Ascending aorta (tissue), 2 donors: Measurements from ENCODE around the gene CALM3. TPM values are rescaled to one million over a fixed set of nuclear protein-coding genes. Genes with fewer than 3 reads are reported as not detected.

Experiments
- DNase-seq, 2 donors: peaks; one replicate each; pipeline ENCODE4 v3.0.0-alpha.2; 2019; ENCODE audit warnings: low spot score in 2 of 2
- H3K27ac ChIP-seq, 2 donors: fragments of 200-600 bp; sonication (generic); one replicate each; pipeline ENCODE4 v1.5.1; 2016 to 2017; ENCODE audit warnings: mild to moderate bottlenecking in 1 of 2
- H3K27me3 ChIP-seq: fragments of 200-600 bp; sonication (generic); one replicate; pipeline ENCODE4 v1.5.1; 2017
- H3K36me3 ChIP-seq, 2 donors: fragments of 200-600 bp; sonication (generic); one replicate each; pipeline ENCODE4 v1.5.1; 2016
- H3K4me1 ChIP-seq, 2 donors: fragments of 200-600 bp; sonication (generic); one replicate each; pipeline ENCODE4 v1.5.1; 2016 to 2017; ENCODE audit warnings: mild to moderate bottlenecking in 1 of 2
- H3K4me3 ChIP-seq, 2 donors: fragments of 200-600 bp; sonication (generic); one replicate each; pipeline ENCODE4 v1.5.1; 2016 to 2017; ENCODE audit warnings: mild to moderate bottlenecking in 1 of 2
- H3K9me3 ChIP-seq, 2 donors: fragments of 200-600 bp; sonication (generic); one replicate each; pipeline ENCODE4 v1.5.1; 2016
- intact Hi-C: fragments of 100-400 bp; cut with DNase I; formaldehyde crosslinking; loops from one replicate; pipeline ENCODE4 v1.15.1; 2023
- total RNA-seq: library from RNA; depleted of rRNA; stranded (reverse); fragments of >200 nt; gene quantifications from one replicate; pipeline ENCODE4 v1.1.0, GENCODE V29; 2016
- TF ChIP-seq, protein P1 (sequence below), 3 experiments: fragments of 200-600 bp in 2 of 3; fragments of 450-650 bp in 1 of 3; sonication (generic) in 2 of 3; IDR thresholded peaks; one replicate each; pipeline ENCODE4 v1.5.1; 2016 to 2019; ENCODE audit warnings: antibody characterized with exemption in 3 of 3, mild to moderate bottlenecking in 1 of 3, moderate library complexity in 1 of 3

CALM3 gene
- total RNA-seq, 1 donor from 2014 or later: 159 TPM

DNA sequence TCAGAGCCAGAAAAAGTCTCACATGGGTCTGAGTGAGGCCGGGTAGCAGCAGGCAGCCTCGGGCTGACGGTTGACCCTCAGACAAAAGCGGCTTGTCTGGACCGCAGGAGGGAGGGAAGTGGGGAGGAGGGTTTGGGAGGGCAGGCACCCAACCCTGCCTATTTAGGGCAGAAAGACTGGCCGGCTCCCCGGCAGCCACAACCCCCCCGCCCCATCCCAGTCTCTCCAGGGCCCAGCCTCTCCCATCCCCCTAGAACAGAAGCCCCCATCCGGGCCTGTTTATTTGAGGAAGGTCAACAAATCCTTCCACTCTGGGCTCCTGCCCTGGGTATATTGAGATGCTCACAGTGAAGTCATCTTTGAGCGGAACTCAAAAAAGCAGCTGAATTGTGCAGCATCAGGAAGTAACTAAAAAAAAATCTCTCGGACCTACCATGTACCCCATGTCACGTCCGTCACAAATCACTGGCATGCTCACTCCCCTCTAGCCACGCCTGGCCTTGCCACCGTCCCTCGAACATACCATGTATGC lies 53.6 kb downstream of the CALM3 start:
- peak overlapping the region; percentile 26 to 46 for H3K4me3 ChIP-seq
- peaks cover 19 to 43% of the 10 kb centered on the region in 2 donors for H3K4me1 ChIP-seq
- intact Hi-C loops: no loop called here
- no peaks in the 10 kb centered on the region for H3K27me3 ChIP-seq
- TF ChIP-seq, protein P1, sequence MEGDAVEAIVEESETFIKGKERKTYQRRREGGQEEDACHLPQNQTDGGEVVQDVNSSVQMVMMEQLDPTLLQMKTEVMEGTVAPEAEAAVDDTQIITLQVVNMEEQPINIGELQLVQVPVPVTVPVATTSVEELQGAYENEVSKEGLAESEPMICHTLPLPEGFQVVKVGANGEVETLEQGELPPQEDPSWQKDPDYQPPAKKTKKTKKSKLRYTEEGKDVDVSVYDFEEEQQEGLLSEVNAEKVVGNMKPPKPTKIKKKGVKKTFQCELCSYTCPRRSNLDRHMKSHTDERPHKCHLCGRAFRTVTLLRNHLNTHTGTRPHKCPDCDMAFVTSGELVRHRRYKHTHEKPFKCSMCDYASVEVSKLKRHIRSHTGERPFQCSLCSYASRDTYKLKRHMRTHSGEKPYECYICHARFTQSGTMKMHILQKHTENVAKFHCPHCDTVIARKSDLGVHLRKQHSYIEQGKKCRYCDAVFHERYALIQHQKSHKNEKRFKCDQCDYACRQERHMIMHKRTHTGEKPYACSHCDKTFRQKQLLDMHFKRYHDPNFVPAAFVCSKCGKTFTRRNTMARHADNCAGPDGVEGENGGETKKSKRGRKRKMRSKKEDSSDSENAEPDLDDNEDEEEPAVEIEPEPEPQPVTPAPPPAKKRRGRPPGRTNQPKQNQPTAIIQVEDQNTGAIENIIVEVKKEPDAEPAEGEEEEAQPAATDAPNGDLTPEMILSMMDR (IDR thresholded peaks at IDR 0.05): no peak
- H3K36me3 ChIP-seq: peaks cover 16 to 26% of the 10 kb centered on the region in 2 donors
- peak in 1 of 2 donors; percentile 80 for DNase-seq
- peak overlapping the region; percentile 88 to 92 for H3K27ac ChIP-seq
- H3K9me3 ChIP-seq: no peaks in the 10 kb centered on the region

DNA sequence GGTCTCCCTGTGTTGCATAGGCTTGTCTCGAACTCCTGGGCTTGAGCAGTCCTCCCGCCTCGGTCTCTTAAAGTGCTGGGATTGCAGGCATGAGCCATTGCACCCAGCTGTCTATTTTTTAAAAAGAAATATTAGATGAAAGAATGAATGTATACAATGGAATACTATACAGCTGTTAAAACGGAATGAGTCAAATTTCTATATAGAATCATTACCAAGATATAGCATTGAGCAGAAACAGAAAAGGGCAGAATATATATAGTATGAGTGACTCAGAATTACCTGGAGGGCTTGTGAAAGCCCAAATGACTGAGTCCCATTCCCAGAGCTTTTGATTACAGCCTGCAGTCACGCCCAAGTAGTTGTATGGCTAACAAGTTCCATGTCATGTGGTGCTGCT lies 55.4 kb downstream of the CALM3 start:
- Histone ChIP-seq H3K9me3 (no peaks in the 10 kb centered on the region), H3K4me1 (peaks cover 20 to 44% of the 10 kb centered on the region in 2 donors), H3K4me3 (no peak overlapping the region), H3K27ac (peak overlapping the region; percentile 58 to 88), H3K36me3 (peaks cover 16 to 26% of the 10 kb centered on the region in 2 donors), H3K27me3 (no peaks in the 10 kb centered on the region)
- TF ChIP-seq, protein P1 (IDR thresholded peaks at IDR 0.05): no peak
- intact Hi-C loops: no loop called here
- DNase-seq: no peak

DNA sequence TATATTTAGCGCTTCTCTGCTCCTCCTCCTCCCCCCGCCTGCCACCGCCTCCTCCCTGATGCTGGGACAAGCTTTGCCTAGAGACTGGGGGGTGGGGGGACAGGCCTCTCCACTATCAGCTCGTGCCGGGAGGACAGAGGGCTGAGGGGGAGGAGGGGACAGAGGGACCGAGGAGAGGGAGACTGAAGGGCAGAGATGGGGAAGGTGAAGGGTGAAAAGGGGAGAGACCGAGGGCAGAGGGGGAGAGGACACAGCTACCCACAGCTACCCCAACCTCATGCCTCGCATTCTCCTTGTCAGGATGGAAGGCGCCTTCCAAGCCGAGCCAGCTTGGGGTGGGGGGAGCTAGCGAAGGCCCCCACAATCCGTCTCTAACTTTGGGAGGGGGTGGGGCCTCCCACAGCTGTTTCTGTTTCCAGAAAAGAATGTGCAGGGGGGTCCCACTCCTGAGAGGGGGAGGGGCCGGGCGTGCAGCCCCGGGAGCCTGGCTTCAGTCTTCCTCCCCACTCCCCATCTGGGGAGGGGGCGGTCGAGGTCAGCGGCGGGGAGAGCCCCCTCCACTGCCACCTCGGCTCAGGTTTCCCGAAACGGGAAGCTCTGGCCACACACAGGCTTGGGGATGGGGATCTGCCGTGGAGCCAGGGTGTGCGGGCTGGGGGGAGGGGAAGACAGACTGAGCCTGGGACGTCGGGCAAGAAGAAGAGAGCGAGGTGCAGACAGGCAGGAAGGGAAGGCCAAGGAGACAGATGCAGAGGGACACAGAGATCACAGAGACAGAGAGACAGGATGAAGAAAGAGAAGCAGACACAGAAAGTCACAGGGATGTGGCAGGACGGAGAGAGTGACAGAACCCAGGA lies 58.2 kb downstream of the CALM3 start:
- peak overlapping the region; percentile 70 to 96 for H3K4me3 ChIP-seq
- DNase-seq: peak; percentile 25 to 73
- peak overlapping the region; percentile 87 to 96 for H3K27ac ChIP-seq
- no peaks in the 10 kb centered on the region for H3K9me3 ChIP-seq
- peaks cover 4 to 10% of the 10 kb centered on the region in 2 donors for H3K36me3 ChIP-seq
- H3K4me1 ChIP-seq: peaks cover 15 to 23% of the 10 kb centered on the region in 2 donors
- no peaks in the 10 kb centered on the region for H3K27me3 ChIP-seq
- intact Hi-C loops: no loop called here
- TF ChIP-seq, protein P1 (IDR thresholded peaks at IDR 0.05): no peak

DNA sequence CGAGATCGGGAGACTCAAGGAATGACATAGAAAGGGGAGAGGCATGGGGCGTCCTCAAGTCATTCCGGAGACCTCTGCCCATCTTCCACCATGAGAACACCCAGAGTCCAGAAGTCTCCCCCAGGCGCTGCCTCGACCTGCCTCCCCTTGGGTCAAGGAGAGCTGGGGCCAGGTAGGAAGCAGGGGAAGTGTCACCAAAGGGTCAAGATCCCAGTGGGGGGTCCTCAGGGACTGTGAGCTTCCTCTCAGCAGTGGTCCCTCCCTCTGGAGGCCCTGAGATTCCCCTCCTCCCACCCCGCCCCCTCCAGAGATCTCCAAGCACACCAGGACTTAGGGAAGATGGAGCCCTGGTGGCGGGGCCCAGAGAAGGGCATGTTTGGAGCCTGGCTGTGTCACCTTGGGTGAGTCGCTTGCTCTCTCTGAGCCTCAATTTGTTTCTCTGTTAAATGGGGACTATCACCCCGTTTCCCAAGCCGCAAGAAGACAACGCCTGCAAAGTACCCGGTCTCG lies 58.9 kb downstream of the CALM3 start:
- H3K36me3 ChIP-seq: peaks cover 4 to 10% of the 10 kb centered on the region in 2 donors
- TF ChIP-seq, protein P1 (IDR thresholded peaks at IDR 0.05): peak in 1 of 3 experiments; percentile 15
- H3K27me3 ChIP-seq: no peaks in the 10 kb centered on the region
- H3K27ac ChIP-seq: peak overlapping the region; percentile 87 to 96
- H3K9me3 ChIP-seq: no peaks in the 10 kb centered on the region
- intact Hi-C loops: no loop called here
- peak overlapping the region; percentile 70 to 96 for H3K4me3 ChIP-seq
- peaks cover 12 to 17% of the 10 kb centered on the region in 2 donors for H3K4me1 ChIP-seq
- DNase-seq: peak in 1 of 2 donors; percentile 85

Other genes with a start within 250 kb of the CALM3 start
- gene CCDC8, start 187.8 kb upstream of the CALM3 start, total RNA-seq: 10.0 TPM
- gene PNMA8C, start 172.4 kb upstream of the CALM3 start, total RNA-seq: 0.53 TPM
- gene PNMA8A, start 129.8 kb upstream of the CALM3 start, total RNA-seq: 0.53 TPM
- 15.8 TPM for gene PNMA8B, start 105.5 kb upstream of the CALM3 start, total RNA-seq
- gene PTGIR, start 23.8 kb downstream of the CALM3 start, total RNA-seq: 120 TPM
- not detected for gene GNG8, start 34.9 kb downstream of the CALM3 start, total RNA-seq
- gene DACT3, start 59.9 kb downstream of the CALM3 start, total RNA-seq: 104 TPM
- 101 TPM for gene PRKD2, start 115.8 kb downstream of the CALM3 start, total RNA-seq
- gene FKRP, start 144.7 kb downstream of the CALM3 start, total RNA-seq: 11.8 TPM
- 151 TPM for gene STRN4, start 145.1 kb downstream of the CALM3 start, total RNA-seq
- gene SLC1A5, start 187.3 kb downstream of the CALM3 start, total RNA-seq: 86.8 TPM
- 96.6 TPM for gene AP2S1, start 249.5 kb downstream of the CALM3 start, total RNA-seq